Measurements from ENCODE around the gene IRX4.

IRX4 gene

DNA sequence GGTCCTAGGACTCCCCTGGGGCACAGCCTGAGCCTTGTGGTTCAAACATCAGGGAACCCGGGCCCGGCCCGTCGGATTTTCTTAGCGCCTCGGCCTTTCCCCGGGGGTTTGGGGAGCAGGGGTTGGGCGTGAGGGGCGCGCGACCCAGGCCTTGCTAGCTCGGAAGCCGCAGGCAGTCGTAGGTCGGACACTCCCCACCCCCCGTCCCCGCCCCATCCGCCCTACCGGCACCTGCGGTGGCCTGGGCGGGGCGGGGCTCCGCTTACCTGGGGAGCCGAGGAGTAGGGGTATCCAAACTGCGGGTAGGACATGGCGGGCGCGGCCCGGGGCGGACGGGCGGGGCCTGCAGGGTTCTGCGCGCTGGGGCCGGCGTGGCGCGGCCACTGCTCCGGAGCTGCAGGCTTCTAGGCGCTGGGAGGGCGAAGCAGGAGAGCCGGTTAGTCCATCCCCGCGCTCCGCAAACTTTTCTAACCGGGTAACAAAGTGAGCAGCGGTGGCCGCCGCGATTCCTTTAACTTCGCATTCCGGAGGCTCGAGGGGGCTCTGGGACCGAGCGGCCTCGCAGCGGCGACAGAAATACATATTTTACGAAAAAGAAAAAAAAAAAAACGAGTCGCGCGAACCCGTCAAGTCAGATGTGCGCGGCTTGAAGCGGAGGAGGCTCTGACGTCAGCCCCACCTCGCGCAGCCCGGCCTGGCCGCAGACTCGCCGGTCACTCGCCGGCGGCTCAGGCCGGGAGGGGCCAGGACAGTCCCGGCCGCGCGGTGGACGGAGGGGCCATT, at the start of gene IRX4:
Gene IRX4 (minus strand): TSS at position 589 of the 783 bp plus-strand sequence. CDS start 278 bp downstream, at position 311.
- no peak for DNase-seq

DNA sequence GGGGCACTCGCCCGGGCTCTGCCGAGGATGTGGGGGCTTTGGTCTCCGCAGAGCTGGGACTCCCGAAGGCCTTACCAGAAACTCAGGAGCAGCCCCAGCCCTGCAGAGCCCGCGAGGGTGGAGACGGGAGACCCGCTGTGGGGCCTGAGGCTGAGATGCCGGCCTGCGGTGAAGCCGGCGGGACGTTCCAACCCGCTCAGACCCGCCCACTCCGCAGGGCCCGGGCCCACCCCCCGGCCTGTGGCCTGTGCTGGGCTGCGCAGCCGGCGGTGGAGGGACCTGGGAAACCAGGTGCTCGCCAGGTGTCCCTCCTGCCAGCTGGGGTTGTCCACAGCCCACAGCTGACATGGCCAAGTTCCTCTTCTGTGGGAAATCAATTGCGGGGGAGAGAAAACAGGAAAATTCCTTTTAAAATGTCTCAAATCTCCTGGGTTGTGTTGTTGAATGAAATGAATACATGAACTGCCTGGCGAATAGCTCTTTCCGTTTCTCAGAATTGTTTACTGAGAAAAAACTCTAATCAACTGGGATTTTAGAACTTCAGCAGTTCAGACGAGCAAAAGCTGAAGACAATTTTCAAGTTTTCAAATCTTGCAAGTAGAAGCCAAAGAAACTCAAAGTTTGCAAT, 49.0 kb upstream of the IRX4 start:
- no peak for DNase-seq

DNA sequence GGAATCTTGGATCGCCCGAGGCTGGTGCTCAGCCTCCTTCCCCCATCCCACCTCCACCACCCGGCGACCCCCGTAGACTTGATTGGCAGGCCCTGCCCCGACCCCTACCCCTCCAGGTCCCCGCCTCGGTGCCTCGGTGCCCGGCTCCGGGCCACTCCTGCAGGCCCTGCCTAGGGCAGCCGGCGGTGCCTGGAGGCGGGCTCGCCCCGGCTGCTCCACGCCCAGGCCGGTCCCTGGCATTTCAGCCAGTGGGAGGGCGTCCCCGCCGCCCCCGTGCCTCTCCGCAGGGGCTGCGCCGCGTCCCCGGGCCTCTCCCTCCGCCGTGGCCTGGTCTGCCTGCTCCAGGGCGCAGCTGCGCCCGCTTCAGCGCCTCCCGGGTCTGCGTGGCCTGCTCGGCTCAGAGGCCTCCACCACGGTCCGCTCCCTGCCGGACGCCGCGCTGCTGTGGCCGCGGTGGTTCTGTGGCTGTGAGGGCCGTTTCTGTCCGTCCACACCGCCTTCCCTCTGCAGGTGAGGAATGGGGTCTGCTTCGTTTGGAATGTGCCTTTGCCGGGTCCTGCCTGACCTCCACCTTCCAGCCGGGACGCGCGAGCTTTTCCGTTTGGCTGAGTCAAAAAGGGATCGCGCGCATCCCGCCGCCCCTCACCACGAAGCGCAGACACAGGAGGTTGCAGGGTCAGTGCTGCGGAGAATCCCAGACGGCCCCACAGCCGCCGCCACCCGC, 48.3 kb upstream of the IRX4 start:
- DNase-seq, result no peak

DNA sequence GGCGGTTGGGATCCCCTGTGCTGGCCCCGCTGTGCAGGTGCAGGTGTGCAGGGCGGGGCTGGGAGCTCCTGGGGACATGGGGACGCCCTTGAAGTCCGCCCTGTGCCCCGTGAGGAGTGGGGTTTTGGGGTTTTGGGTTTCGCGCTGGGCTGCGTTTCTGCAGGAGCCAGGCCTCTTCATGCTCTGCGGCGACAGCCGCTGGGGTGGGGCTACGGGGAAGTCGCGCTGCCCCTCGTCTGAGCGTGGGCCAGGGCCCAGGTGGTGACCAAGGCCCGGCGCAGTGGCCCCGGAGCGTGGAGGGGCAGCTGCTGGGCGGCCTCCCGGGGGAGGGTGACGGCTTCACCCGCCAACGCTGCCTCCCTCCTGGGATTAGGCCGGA, 47.8 kb upstream of the IRX4 start:
- no peak for DNase-seq

DNA sequence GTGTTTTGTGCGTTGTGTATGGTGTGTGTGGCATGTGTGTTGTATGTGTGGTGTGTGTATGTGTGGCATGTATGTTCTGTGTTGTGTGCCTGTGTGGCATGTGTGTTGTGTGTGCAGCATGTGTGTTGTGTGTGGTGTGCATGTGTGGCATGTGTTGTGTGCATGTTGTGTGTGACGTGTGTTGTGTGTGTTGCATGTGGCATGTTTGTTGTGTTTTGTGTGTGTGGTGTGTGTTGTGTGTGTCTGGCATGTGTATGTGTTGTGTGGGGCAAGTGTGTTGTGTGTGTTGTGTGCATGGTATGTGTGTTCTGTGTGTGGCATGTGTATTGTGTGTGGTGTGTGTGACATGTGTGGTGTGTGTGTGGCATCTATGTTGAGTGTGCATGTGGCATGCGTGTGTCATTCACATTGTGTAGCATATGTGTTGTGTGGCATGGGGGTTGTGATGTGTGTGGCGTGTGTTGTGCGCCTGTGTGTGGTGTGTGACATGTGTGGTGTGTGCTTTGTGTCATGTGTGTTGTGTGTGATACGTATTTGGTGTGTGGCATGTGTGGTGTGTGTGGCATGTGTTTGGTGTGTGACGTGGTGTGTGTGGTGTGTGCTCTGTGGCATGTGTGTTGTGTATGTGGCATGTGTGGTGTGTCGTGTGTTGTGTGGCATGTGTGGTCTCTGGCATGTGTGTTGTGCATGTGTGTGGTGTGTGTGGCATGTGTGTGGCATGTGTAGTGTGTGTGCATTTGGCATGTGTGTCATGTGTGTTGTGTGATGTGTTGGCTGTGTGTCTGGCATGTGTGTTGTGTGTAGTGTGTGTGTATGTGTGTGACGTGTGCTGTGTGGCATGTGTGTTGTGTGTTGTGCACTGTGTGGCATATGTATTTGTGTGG, 46.6 kb upstream of the IRX4 start:
- no peak for DNase-seq

DNA sequence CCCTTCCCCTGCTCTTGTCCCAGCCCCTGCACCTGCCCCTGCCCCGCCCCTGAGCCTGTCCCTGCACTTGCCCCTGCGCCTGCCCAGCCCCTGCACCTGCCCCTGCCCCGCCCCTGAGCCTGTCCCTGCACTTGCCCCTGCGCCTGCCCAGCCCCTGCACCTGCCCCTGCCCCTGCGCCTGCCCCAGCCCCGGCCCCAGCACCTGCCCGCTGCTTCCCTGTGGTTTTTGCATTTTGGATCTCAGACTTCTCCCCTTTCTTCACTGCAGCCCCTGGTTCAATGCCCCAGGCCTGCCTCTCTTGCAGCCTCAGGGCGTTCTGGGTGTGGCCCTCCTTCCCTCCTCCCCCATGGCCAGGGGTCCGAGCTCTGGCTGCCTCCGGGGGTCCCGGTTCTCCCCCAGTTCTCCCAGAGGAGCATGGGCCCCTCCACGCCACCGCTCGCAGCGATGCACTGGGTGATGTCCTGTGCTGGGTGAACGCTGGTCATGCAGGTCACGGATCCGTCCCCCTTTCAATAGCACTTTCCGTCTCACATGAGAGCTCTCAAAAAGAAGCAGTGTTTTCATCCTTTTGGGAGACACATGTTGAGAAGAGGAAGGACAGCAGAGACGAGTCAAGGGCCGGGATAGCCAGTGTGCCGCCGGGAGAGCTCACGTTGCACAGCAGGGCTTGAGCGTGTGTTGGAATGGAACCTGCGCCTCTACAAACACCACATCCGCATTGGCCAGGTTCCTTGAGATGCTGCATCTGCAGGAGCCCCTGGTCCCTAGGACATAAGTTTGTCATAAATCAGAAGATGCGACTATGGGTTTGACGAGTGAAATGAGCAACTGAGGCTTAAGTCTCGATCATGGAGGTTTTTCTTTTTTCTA, 44.0 kb upstream of the IRX4 start:
- DNase-seq, result no peak

DNA sequence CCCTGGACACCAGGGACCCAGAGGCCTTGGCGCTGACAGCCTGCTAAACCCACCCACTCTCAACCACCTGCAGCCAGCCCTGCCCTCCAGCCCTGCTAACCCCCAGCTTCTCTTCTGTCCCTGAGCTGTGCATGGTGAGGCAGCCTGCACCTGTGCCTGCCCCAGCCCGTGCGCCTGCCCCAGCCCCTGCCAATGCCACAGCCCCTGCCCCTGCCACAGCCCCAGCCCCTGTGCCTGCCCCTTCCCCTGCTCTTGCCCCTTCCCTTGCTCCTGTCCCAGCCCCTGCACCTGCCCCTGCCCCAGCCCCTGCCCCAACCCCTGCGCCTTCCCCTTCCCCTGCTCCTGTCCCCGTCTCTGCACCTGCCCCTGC, 43.3 kb upstream of the IRX4 start:
- no peak for DNase-seq

DNA sequence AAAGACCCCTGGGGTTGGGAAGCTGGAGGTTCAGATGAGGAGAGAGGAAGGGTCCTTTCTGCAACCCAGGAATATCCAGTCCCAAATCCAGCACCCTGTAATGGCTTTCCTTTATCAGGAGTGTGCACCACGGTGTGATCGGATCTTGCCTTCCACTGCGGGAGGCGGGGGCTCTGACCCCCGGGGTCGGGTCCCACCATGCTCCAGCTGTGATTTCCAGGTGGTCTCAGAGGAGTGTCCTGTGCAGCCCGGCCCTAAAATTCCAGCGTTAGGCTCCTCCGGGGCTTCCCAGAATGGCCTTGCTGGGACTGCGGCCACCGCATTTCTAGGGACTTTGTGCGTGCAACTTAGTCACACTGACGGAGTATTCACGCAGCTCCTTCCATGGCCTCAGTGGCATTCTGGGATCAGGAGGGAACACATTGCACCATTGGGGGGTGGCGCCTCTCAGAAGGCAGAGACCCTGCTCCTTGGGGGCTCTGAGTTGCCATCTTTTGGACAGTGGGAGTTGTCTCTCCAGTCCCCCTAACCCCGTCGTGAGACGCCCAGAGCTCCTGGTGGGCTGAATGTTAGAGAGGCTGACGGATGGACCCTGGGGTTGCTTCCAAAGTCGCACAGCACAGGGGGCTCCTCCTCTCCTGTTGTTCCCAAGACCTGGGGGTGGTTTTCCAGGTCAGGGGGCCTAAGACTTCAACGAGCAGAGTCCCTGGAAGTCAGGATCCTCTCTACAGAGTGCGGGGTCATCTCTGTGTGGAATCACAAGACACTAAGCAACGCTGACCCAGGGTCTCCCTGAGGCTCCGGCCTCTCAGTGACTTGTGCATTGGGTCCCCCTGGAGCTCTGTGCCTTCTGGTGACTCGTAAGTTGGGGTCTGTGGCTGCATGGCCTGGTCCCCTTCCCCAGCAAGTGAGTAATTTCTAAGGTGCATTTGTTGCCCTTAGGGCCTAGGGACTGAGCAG, 42.7 kb upstream of the IRX4 start:
- no peak for DNase-seq

DNA sequence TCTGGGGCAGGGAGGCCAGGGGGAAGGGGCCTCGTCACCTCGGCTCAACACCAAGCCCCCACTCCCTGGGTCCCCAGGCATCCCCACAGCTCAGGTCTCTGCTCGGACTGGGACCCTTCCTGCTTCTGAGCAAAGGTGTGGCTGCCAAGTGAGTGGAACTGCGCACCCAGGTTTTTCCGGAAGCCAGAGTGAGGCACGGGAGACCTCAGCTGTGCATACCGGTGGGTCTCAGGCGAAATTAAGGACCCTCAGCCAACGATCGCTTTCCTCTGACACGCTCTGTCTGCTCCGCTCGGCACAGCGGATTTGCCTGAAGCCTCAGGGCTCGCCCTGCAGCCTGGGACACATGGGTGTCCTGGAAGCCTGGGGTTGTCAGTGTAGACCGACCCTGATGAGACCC, 41.0 kb upstream of the IRX4 start:
- DNase-seq, result no peak

DNA sequence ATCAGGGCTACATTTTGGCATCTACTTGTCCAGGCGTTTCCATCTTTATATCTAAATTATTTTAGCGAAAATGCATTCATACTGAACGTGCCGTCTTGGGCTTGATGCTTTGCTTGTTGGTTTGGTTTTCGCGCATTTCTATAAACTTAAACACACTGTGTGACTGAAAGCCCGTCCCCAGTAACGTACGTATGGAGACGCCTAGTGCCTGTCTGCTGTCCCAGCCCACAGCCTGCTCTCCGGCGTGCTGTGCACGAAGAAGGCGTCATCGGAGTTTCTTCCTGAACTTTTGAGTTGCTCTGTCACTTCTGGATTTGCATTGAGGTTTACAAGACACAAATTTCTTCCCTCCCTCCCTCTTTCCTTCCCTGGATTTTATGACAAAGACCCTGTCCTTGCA, 40.6 kb upstream of the IRX4 start:
- DNase-seq, result no peak

DNA sequence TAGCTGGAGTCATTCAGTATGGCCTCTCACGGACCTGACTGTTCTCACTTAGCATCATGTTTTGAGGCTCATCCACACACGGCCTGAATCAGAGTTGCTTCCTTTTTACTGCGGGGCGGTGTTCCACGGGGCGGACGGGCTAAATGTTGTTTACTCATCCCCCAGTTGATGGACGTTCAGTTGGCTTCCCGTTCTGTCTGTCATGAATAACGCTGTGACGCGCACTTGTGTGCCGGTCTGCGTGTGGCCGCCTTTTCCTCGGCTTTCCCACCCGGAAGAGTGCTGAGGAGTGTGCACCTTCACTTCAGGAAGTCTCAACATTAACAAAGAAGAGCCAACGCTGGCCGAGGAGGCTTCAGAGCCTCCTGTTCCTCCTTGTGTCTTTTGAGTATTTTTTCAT, 39.0 kb upstream of the IRX4 start:
- no peak for DNase-seq

DNA sequence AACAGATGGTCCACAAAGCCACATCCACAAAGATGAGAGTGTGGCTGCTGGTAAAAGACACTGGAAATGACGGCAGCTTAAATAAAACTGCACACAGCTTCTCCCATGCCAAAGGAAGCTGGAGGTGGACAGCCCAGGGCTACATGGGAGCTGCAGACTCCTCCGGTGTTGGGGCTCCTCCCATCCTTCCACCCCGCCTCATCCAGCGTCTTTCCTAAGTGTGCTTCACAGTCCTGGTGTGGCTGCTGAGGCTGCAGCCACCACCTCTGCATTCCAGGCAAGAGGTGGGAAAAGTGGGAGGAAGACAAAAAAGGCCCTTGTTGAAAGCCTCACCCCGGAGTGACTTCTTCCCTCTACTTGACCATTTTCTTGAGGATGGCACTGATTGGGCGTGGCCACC, 37.0 kb upstream of the IRX4 start:
- no peak for DNase-seq

DNA sequence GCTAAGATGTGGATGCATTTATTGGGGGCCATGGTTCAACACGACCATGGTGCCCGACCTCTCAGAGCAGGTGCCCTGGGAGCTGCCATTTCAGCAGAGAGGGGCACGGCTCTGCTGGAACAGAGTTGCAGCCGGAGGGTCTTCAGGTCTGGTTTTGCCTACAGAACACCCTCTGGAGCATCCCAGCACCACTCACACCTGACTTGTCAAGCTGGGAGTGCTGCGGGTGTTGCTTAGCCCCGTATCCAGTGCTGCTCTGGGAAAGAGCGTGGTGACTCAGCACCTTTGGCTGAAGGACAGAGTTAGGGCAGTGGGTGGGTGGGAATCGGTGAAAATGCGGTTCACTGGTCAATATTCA, 36.5 kb upstream of the IRX4 start:
- no peak for DNase-seq

DNA sequence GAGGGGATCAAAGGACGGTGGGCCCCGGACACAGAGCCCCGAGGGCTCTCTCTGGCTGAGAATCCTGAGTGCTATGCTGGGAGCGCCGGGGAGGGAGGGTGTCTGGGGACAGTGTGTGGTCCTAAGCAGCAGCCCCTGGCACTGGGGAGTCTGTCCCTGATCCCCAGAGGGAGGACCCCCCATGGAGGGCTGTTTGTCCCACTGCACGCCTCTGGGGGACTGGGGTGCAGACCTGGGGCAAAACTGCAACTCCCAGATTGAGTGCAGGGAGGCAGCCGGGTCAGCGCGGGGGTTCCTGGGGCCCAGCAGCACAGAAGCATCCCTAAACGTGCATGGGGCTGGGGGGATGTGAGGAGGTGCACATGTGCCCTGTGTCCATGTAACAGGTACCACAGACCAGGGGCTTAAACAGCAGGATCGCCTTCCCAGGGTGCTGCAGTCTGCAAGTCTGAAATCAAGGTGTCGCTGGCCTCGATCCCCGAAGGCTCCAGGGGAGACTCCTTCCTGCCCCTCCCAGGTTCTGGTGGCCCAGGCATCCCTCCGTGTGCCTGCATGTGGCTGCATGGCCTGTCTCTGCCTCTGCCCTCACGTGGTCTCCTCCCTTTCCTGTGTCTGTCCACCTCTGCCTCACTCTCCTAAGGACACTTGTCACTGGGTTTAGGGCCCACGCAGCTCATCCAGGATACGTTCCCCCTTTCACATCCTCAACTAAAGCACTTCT, 35.9 kb upstream of the IRX4 start:
- DNase-seq, result no peak

DNA sequence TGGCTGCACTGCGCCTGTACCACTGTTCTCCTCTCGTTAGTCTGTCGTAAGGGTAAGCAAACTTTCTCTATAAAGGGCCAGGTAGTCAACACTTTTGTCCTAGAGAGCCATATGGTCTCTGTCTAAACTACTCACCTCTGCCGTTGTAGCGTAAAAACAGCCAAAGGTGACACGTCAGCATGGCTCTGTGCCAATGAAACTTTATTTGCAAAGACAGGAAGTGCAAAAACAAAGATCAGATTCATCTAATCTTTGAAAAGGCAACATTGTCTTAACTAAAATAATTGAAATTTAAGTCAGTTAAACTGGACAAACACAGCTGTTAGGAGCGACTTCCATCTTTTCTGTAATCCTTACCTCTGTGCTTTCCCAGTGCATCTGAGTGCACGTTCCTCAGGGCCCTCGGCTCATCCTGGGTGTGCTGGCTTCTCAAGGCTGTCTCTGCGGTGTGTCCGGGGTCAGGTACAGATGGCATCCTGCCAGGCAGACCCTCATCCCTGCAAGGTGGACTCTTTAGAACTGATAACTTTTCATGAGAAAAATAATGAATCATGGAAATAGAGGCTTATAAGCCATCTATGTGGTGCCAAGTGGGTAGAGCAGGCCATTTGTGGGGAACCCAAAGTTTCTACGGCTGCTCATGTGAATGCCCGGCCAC, 35.2 kb upstream of the IRX4 start:
- no peak for DNase-seq

DNA sequence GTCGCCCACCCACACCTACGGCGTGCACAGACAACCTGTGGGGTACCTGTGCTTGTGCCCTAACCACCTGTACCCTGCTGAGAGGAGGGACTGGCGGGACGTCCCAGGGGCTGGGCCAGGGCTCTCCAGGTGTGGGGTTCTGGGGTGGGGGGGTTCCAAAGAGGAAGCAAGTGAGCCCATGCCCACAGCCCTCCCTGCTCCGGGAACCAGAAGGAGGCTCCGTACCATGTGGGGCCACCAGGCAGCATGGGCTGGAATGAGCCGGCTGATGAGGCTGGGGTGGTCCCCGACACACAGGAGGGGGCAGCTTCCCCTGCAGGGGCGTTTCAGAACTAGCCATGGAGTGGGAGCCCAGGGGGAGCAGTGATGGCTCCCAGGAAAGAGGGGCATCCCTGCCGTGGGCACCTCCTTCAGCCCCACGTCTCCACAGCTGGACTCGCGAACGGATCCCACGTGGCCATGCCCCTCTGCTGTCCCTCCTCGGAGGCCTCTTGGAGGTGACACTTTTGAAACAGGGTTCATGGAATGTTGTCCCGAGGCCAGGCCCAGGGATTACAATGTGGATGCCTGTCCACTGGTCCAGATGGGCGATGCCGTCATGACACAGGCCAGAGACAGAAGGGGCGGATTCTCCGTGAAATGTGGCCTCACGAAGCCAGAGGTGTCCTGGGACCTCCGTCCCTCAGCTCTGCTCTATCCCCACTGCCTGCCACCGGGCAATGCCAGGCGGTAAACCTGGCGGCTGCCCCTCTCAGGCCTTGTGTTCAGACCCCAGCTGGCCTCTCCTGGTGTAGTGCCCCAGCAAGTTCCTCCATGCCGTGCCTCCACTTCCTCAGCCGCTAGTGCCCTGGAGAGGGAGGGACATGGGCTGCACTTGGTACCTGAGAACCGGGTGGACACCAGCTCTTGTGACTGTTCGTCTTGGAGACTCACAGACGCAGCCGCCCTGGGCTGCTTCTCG, 33.6 kb upstream of the IRX4 start:
- no peak for DNase-seq

DNA sequence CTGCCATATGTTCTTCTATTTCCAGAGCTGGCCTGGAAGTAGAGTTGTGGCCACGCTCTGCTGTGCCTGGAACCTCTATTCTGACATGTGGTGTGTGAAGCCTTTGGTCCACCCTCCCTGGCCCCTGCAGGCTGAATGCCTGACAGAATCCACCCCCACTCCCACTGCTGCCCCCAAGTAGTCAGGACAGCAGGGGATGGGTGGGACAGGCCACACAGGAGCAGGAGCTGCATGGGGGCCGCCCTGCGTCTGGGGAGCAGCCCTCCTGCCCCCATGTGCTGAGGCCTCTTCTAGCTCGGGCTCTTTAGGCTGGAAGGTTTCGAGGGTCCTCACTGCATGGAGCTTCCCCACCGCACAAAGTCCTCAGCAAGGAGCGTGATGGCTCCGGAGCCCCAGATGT, 32.6 kb upstream of the IRX4 start:
- no peak for DNase-seq

DNA sequence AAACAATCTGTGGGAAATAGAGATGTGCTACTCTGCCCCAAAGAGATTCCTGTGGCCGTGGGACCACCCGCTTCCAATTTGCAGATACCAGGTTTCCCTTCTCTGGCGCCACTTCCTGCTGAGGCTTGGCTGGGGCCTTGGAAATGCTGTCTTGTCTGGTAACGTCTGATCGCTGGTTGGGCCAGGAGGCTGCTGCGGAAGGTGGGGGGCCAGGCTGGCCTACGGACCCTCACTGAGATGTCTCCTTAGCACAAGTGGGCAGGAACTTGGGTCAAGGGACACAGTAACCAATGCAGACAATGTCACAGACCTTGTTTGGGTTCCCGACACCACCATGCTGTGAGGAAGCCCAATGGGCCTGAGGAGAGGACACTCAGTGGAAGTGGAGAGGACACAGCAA, 31.7 kb upstream of the IRX4 start:
- no peak for DNase-seq

DNA sequence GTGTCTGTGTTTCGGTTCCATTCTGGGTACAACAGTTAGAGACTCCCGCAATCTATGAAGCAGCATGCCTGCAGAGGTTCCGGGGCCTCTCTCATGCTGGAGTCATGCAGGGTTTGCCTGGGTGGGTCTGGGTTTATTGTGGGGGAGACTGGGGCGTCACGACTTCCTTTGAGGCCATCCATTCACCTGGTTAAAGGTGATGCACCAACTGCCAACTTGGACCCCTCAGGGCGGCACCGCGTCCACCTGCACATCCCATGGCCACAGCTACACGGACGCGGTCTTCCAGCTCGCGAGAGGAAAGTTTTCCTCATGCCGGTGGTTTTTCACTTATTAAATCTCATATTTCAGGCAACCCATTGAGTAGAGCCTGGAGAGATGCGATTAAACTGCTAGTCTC, 30.9 kb upstream of the IRX4 start:
- DNase-seq, result no peak
